Uterus (tissue), 2 donors: ENCODE results near the gene CYTH2.

Experiments
- CTCF ChIP-seq, 4 experiments: fragments of 200-600 bp in 2 of 4; fragments of 450-650 bp in 2 of 4; sonication (generic) in 2 of 4; IDR thresholded peaks; one replicate each; pipeline ENCODE4 v1.5.1; 2016 to 2019; ENCODE audit warnings: antibody characterized with exemption in 4 of 4, mild to moderate bottlenecking in 2 of 4, moderate library complexity in 1 of 4
- POLR2A ChIP-seq, 2 donors: fragments of 450-650 bp; IDR thresholded peaks; one replicate each; pipeline ENCODE4 v1.6.1; 2016; ENCODE audit warnings: antibody characterized with exemption in 2 of 2, mild to moderate bottlenecking in 1 of 2, moderate library complexity in 1 of 2

- TF ChIP-seq CTCF (IDR thresholded peaks at IDR 0.05), result peak; percentile 40 to 79 (median 59)
- no peak for TF ChIP-seq POLR2A (IDR thresholded peaks at IDR 0.05)
Observed at GRCh38 chr19:48445256-48445605, 23.9 kb upstream of the CYTH2 start.
